Measurements from ENCODE around the gene SQSTM1.

SQSTM1 gene

GRCh38 chr5:179874136-179874535 is 53.4 kb downstream of the SQSTM1 start:
- peak; percentile 20 for DNase-seq (ENCODE audit: low spot score)

- no peak for DNase-seq (ENCODE audit: low spot score)
These were observed 54.0 kb downstream of the SQSTM1 start for GRCh38 chr5:179874536-179875292.

GRCh38 chr5:179875741-179876609 is 55.3 kb downstream of the SQSTM1 start:
- DNase-seq (ENCODE audit: low spot score), result no peak

- no peak for DNase-seq (ENCODE audit: low spot score)
These were observed 55.9 kb downstream of the SQSTM1 start for GRCh38 chr5:179876610-179876952.

- DNase-seq (ENCODE audit: low spot score), result no peak
These were observed 57.7 kb downstream of the SQSTM1 start for GRCh38 chr5:179878222-179879002.

- no peak for DNase-seq (ENCODE audit: low spot score)
These were observed 58.4 kb downstream of the SQSTM1 start for GRCh38 chr5:179879003-179879689.

GRCh38 chr5:179879690-179880010 is 58.9 kb downstream of the SQSTM1 start:
- DNase-seq (ENCODE audit: low spot score), result no peak

- DNase-seq (ENCODE audit: low spot score), result no peak
These were observed 59.5 kb downstream of the SQSTM1 start for GRCh38 chr5:179880066-179880650.

GRCh38 chr5:179880848-179881590 is 60.3 kb downstream of the SQSTM1 start:
- no peak for DNase-seq (ENCODE audit: low spot score)

GRCh38 chr5:179882338-179882737 is 61.6 kb downstream of the SQSTM1 start:
- DNase-seq (ENCODE audit: low spot score), result no peak

GRCh38 chr5:179883163-179883562 is 62.5 kb downstream of the SQSTM1 start:
- DNase-seq (ENCODE audit: low spot score), result no peak

- no peak for DNase-seq (ENCODE audit: low spot score)
These were observed 64.9 kb downstream of the SQSTM1 start for GRCh38 chr5:179885491-179886090.

- DNase-seq (ENCODE audit: low spot score), result peak; percentile 15
These were observed 65.6 kb downstream of the SQSTM1 start for GRCh38 chr5:179886190-179886911.

- DNase-seq (ENCODE audit: low spot score), result no peak
These were observed 66.4 kb downstream of the SQSTM1 start for GRCh38 chr5:179887095-179887494.

All from D341Med (cell line).